ENCODE measurements around the gene GRIK3.

DNA sequence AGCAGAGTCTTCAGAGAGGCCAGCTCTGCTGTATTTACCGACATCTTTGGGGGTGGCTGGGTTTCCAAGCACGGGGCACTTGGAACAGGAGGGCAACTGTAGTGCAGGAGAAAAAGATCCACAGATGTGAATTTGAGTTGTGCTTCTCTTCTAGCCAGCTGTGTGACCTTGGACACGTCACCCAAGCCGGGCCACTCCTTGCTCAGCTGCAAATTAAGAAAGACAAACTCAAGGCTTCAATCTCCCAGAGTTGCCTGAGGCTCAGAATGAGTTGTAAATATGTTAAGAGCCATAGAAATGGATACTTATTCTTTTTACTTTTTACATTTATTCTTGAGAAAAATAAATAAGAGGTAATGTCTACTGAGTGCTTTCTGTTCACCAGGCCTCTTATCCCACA lies 24.3 kb downstream of the GRIK3 start:
- TF ChIP-seq CTCF (IDR thresholded peaks at IDR 0.05; ENCODE audit: low read depth, low read length): no peak
- no peak for TF ChIP-seq EZH2phosphoT487 (IDR thresholded peaks at IDR 0.05; ENCODE audit: low read depth)
